Neural cell (in vitro differentiated cells): ENCODE measurements around the gene ZGLP1. TPM values are rescaled to one million over a fixed set of nuclear protein-coding genes. Genes with fewer than 3 reads are reported as not detected.

Experiments used
- H2AFZ ChIP-seq: fragments of 200-600, 300-800 bp; sonication (generic), shearing (Covaris generic); 2 replicates; pipeline ENCODE4 v1.6.0; 2014; ENCODE audit warnings: low read depth, mild to moderate bottlenecking, antibody characterized with exemption, low read length, moderate library complexity
- H3F3A ChIP-seq: fragments of 200-600 bp; shearing (Covaris generic); 2 replicates; pipeline ENCODE4 v1.6.1; 2016; ENCODE audit warnings: mild to moderate bottlenecking, moderate library complexity, mixed read lengths, antibody characterized with exemption, low read length; ENCODE audit not compliant: insufficient read depth, poor library complexity, severe bottlenecking
- H3K27ac ChIP-seq: fragments of 200-600, 300-800 bp; sonication (generic), shearing (Covaris generic); 2 replicates; pipeline ENCODE4 v1.5.1; 2014; ENCODE audit warnings: mild to moderate bottlenecking, low read length, moderate library complexity
- H3K27me3 ChIP-seq: fragments of 300-800, 200-600 bp; sonication (generic), shearing (Covaris generic); 2 replicates; pipeline ENCODE4 v1.6.0; 2014; ENCODE audit warnings: mild to moderate bottlenecking, low read depth, low read length, moderate library complexity; ENCODE audit not compliant: insufficient read depth
- H3K36me3 ChIP-seq: fragments of 300-800, 200-600 bp; sonication (generic), shearing (Covaris generic); 2 replicates; pipeline ENCODE4 v1.5.1; 2014; ENCODE audit warnings: mild to moderate bottlenecking, antibody characterized with exemption, low read length, moderate library complexity; ENCODE audit not compliant: insufficient read depth
- H3K4me2 ChIP-seq: fragments of 300-800, 200-600 bp; sonication (generic), shearing (Covaris generic); 2 replicates; pipeline ENCODE4 v1.6.0; 2014; ENCODE audit warnings: mild to moderate bottlenecking, low read length
- H3K4me3 ChIP-seq: fragments of 300-800, 200-600 bp; sonication (generic), shearing (Covaris generic); 2 replicates; pipeline ENCODE4 v1.5.1; 2014; ENCODE audit warnings: mild to moderate bottlenecking, low read length, moderate library complexity
- H3K79me2 ChIP-seq: fragments of 200-600 bp; shearing (Covaris generic); replicated peaks from 2 replicates; pipeline ENCODE4 v1.6.0; 2014; ENCODE audit warnings: mild to moderate bottlenecking, low read length, moderate library complexity; ENCODE audit not compliant: insufficient read depth
- H3K9ac ChIP-seq: fragments of 300-800, 200-600 bp; sonication (generic), shearing (Covaris generic); 2 replicates; pipeline ENCODE4 v1.6.1; 2016; ENCODE audit warnings: mild to moderate bottlenecking, low read length, mixed read lengths
- H3K9me2 ChIP-seq: fragments of 200-600 bp; shearing (Covaris generic); 2 replicates; pipeline ENCODE4 v1.6.1; 2016; ENCODE audit warnings: mild to moderate bottlenecking, low read length, mixed read lengths; ENCODE audit not compliant: insufficient read depth
- H3K9me3 ChIP-seq: fragments of 200-600, 300-800 bp; sonication (generic), shearing (Covaris generic); 2 replicates; pipeline ENCODE4 v1.6.1; 2016; ENCODE audit warnings: mild to moderate bottlenecking, mixed run types, low read length, moderate library complexity, mixed read lengths
- H4K20me1 ChIP-seq: fragments of 200-600 bp; shearing (Covaris generic); 2 replicates; pipeline ENCODE4 v1.6.1; 2016; ENCODE audit warnings: mild to moderate bottlenecking, mixed run types; ENCODE audit not compliant: insufficient read depth
- EP300 ChIP-seq: fragments of 450-650 bp; conservative IDR thresholded peaks from 2 replicates; pipeline ENCODE4 v1.6.1; 2014; ENCODE audit warnings: antibody characterized with exemption, mild to moderate bottlenecking, moderate library complexity; ENCODE audit not compliant: poor library complexity, severe bottlenecking
- EZH2 ChIP-seq: fragments of 200-600, 300-800 bp; shearing (Covaris generic), sonication (generic); IDR thresholded peaks from 2 replicates; pipeline ENCODE4 v1.6.1; 2014; ENCODE audit warnings: antibody characterized with exemption, low read length, borderline replicate concordance, mild to moderate bottlenecking; ENCODE audit not compliant: insufficient read depth, poor library complexity, severe bottlenecking
- MXI1 ChIP-seq: fragments of 450-650 bp; conservative IDR thresholded peaks from 2 replicates; pipeline ENCODE4 v1.6.1; 2014; ENCODE audit warnings: antibody characterized with exemption, mild to moderate bottlenecking; ENCODE audit not compliant: poor library complexity, severe bottlenecking
- POLR2AphosphoS5 ChIP-seq: IDR thresholded peaks from 2 replicates; pipeline ENCODE4 v1.6.1; 2012
- RAD21 ChIP-seq: fragments of 450-650 bp; conservative IDR thresholded peaks from 2 replicates; pipeline ENCODE4 v1.6.1; 2014; ENCODE audit warnings: antibody characterized with exemption, mild to moderate bottlenecking, moderate library complexity
- SMC3 ChIP-seq: fragments of 450-650 bp; conservative IDR thresholded peaks from 2 replicates; pipeline ENCODE4 v1.6.1; 2014; ENCODE audit warnings: antibody characterized with exemption, mild to moderate bottlenecking, moderate library complexity; ENCODE audit not compliant: poor library complexity
- TAF1 ChIP-seq: IDR thresholded peaks from 2 replicates; pipeline ENCODE4 v1.6.1; 2012; ENCODE audit warnings: low read depth
- polyA plus RNA-seq: library from polyadenylated mRNA; depleted of rRNA; stranded (reverse); fragments of >200 nt; gene quantifications from 2 replicates; pipeline ENCODE4 v1.2.3, GENCODE V29; 2014
- TF ChIP-seq, protein P1 (sequence below): IDR thresholded peaks from 2 replicates; pipeline ENCODE4 v1.6.1; 2012; ENCODE audit warnings: borderline replicate concordance
- TF ChIP-seq, protein P2 (sequence below): fragments of 450-650 bp; IDR thresholded peaks from 2 replicates; pipeline ENCODE4 v1.5.1; 2014; ENCODE audit warnings: antibody characterized with exemption, mild to moderate bottlenecking, moderate library complexity; ENCODE audit not compliant: poor library complexity, severe bottlenecking

ZGLP1 gene
- polyA plus RNA-seq, 1 donor from 2014 or later = 22.8 TPM

DNA sequence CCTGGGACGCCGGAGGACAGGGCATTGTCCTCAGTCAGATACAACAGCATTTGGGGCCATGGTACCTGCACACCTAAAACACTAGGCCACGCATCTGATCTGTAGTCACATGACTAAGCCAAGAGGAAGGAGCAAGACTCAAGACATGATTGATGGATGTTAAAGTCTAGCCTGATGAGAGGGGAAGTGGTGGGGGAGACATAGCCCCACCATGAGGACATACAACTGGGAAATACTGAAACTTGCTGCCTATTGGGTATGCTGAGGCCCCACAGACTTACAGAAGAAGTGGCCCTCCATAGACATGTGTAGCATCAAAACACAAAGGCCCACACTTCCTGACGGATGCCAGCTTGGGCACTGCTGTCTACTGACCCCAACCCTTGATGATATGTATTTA, 24.2 kb downstream of the ZGLP1 start (continued):
- no peak for TF ChIP-seq TAF1
- TF ChIP-seq RAD21 = no peak

DNA sequence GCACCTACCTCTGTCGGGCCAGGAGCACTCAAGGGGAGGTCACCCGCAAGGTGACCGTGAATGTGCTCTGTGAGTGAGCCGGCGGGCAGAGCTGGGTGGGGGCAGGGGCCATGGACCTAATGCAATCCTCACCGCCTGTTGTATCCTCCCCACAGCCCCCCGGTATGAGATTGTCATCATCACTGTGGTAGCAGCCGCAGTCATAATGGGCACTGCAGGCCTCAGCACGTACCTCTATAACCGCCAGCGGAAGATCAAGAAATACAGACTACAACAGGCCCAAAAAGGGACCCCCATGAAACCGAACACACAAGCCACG, 24.7 kb downstream of the ZGLP1 start:
- Histone ChIP-seq H3K79me2 (no peaks in the 10 kb centered on the region), H3K27ac (no peak overlapping the region), H3F3A (no peaks in the 10 kb centered on the region), H4K20me1 (no peaks in the 10 kb centered on the region), H3K4me2 (no peak overlapping the region), H3K9ac (no peak overlapping the region), H3K4me3 (no peak overlapping the region), H3K36me3 (no peaks in the 10 kb centered on the region), H2AFZ (no peak overlapping the region), H3K9me3 (no peaks in the 10 kb centered on the region), H3K27me3 (peaks cover 48% of the 10 kb centered on the region), H3K9me2 (no peaks in the 10 kb centered on the region)
- TF ChIP-seq SMC3 (no peak), TAF1 (no peak), EZH2 (no peak), RAD21 (no peak), EP300 (no peak), POLR2AphosphoS5 (no peak)
- TF ChIP-seq, protein P1, sequence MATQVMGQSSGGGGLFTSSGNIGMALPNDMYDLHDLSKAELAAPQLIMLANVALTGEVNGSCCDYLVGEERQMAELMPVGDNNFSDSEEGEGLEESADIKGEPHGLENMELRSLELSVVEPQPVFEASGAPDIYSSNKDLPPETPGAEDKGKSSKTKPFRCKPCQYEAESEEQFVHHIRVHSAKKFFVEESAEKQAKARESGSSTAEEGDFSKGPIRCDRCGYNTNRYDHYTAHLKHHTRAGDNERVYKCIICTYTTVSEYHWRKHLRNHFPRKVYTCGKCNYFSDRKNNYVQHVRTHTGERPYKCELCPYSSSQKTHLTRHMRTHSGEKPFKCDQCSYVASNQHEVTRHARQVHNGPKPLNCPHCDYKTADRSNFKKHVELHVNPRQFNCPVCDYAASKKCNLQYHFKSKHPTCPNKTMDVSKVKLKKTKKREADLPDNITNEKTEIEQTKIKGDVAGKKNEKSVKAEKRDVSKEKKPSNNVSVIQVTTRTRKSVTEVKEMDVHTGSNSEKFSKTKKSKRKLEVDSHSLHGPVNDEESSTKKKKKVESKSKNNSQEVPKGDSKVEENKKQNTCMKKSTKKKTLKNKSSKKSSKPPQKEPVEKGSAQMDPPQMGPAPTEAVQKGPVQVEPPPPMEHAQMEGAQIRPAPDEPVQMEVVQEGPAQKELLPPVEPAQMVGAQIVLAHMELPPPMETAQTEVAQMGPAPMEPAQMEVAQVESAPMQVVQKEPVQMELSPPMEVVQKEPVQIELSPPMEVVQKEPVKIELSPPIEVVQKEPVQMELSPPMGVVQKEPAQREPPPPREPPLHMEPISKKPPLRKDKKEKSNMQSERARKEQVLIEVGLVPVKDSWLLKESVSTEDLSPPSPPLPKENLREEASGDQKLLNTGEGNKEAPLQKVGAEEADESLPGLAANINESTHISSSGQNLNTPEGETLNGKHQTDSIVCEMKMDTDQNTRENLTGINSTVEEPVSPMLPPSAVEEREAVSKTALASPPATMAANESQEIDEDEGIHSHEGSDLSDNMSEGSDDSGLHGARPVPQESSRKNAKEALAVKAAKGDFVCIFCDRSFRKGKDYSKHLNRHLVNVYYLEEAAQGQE = no peak
- TF ChIP-seq, protein P2, sequence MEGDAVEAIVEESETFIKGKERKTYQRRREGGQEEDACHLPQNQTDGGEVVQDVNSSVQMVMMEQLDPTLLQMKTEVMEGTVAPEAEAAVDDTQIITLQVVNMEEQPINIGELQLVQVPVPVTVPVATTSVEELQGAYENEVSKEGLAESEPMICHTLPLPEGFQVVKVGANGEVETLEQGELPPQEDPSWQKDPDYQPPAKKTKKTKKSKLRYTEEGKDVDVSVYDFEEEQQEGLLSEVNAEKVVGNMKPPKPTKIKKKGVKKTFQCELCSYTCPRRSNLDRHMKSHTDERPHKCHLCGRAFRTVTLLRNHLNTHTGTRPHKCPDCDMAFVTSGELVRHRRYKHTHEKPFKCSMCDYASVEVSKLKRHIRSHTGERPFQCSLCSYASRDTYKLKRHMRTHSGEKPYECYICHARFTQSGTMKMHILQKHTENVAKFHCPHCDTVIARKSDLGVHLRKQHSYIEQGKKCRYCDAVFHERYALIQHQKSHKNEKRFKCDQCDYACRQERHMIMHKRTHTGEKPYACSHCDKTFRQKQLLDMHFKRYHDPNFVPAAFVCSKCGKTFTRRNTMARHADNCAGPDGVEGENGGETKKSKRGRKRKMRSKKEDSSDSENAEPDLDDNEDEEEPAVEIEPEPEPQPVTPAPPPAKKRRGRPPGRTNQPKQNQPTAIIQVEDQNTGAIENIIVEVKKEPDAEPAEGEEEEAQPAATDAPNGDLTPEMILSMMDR = no peak

DNA sequence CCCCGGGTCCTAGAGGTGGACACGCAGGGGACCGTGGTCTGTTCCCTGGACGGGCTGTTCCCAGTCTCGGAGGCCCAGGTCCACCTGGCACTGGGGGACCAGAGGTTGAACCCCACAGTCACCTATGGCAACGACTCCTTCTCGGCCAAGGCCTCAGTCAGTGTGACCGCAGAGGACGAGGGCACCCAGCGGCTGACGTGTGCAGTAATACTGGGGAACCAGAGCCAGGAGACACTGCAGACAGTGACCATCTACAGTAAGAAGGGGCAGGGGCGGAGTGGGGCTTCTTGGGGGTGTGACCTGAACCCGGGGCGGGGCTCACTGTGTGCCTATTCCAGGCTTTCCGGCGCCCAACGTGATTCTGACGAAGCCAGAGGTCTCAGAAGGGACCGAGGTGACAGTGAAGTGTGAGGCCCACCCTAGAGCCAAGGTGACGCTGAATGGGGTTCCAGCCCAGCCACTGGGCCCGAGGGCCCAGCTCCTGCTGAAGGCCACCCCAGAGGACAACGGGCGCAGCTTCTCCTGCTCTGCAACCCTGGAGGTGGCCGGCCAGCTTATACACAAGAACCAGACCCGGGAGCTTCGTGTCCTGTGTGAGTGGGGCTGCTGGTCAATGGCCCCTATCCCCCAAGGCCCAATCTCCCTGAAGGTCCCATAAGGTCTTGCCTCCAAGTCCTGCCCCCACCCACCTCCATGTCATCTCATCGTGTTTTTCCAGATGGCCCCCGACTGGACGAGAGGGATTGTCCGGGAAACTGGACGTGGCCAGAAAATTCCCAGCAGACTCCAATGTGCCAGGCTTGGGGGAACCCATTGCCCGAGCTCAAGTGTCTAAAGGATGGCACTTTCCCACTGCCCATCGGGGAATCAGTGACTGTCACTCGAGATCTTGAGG, 25.3 kb downstream of the ZGLP1 start:
- H3K9me2 ChIP-seq = no peaks in the 10 kb centered on the region
- H3K9ac ChIP-seq = no peak overlapping the region
- no peak overlapping the region for H3K4me3 ChIP-seq
- H3K27me3 ChIP-seq = peaks cover 42% of the 10 kb centered on the region
- H3K27ac ChIP-seq = no peak overlapping the region
- H2AFZ ChIP-seq = no peak overlapping the region
- H3K9me3 ChIP-seq = no peaks in the 10 kb centered on the region
- H3F3A ChIP-seq = no peaks in the 10 kb centered on the region
- no peaks in the 10 kb centered on the region for H4K20me1 ChIP-seq
- no peaks in the 10 kb centered on the region for H3K79me2 ChIP-seq
- H3K36me3 ChIP-seq = no peaks in the 10 kb centered on the region
- no peak for TF ChIP-seq RAD21
- TF ChIP-seq, protein P2 = no peak
- TF ChIP-seq TAF1 = no peak
- no peak for TF ChIP-seq EP300
- TF ChIP-seq EZH2 = no peak
- TF ChIP-seq, protein P1 = no peak
- no peak for TF ChIP-seq SMC3
- TF ChIP-seq MXI1 = no peak
- TF ChIP-seq POLR2AphosphoS5 = no peak
- no peak overlapping the region for H3K4me2 ChIP-seq
